K562 (cell line): Measurements from ENCODE around the gene GPR162. TPM values are rescaled to one million over a fixed set of nuclear protein-coding genes. Genes with fewer than 3 reads are reported as not detected.

Experiments
- DIDO1 ChIP-seq: fragments of 450-650 bp; IDR thresholded peaks from 2 replicates; pipeline ENCODE4 v1.6.1; 2016; ENCODE audit warnings: low read depth, missing biosample characterization, missing genetic modification characterization
- GABPB2 ChIP-seq: fragments of 250-450 bp; sonication (Bioruptor Pico); conservative IDR thresholded peaks from 2 replicates; pipeline ENCODE4 v1.5.1; 2021; ENCODE audit warnings: mild to moderate bottlenecking
- PHF8 ChIP-seq: fragments of 200-600 bp; sonication (generic); IDR thresholded peaks from 2 replicates; pipeline ENCODE4 v1.6.1; 2012; ENCODE audit warnings: mixed run types, mild to moderate bottlenecking, inconsistent platforms, low read length, moderate library complexity, borderline replicate concordance
- POLR2B ChIP-seq: fragments of 450-650 bp; IDR thresholded peaks from 2 replicates; pipeline ENCODE4 v1.6.1; 2018; ENCODE audit warnings: low read depth; ENCODE audit not compliant: partially characterized antibody
- STAG1 ChIP-seq: sonication (generic); formaldehyde crosslinking; IDR thresholded peaks from 2 replicates; pipeline ENCODE4 v1.5.0; 2020; ENCODE audit warnings: missing genetic modification reagents, borderline replicate concordance
- TCF3 ChIP-seq: sonication (generic); formaldehyde crosslinking; IDR thresholded peaks from 2 replicates; pipeline ENCODE4 v1.4.0; 2020; ENCODE audit warnings: mild to moderate bottlenecking, missing genetic modification reagents
- ZNF175 ChIP-seq: fragments of 200-800 bp; sonication (Bioruptor generic); IDR thresholded peaks from 2 replicates; pipeline ENCODE4 v1.6.1; 2016; ENCODE audit warnings: low read depth, mild to moderate bottlenecking, missing genetic modification characterization, missing compliant biosample characterization
- ZNF263 ChIP-seq: sonication (generic); formaldehyde crosslinking; IDR thresholded peaks from 2 replicates; pipeline ENCODE4 v1.8.0; 2022; ENCODE audit warnings: mild to moderate bottlenecking, missing genetic modification reagents, borderline replicate concordance
- polyA plus RNA-seq, 8 experiments: library from polyadenylated mRNA; depleted of rRNA in 4 of 8; stranded (reverse) in 5 of 8; unstranded in 3 of 8; fragments of >200 nt; fragmentation: Nextera tagmentation in 2 of 8; fragmentation: Illumina TruSeq in 1 of 8; extraction: Ambion mirVana in 2 of 8; extraction: Trizol in 1 of 8; gene quantifications; 2 replicates each; pipeline versions ENCODE4 v1.2.1 to v1.2.3, GENCODE V29; 2011 to 2014; ENCODE audit warnings: inconsistent platforms in 1 of 8, missing spikeins in 1 of 8
- total RNA-seq, 7 experiments: library from RNA; depleted of rRNA in 6 of 7; stranded (reverse); fragments of >200 nt in 6 of 7; fragmentation: Illumina TruSeq in 2 of 7; extraction: Trizol in 2 of 7; gene quantifications; 2 replicates each; pipeline versions ENCODE4 v1.2.1 to v1.2.3, GENCODE V29; 2011 to 2021; ENCODE audit warnings: low replicate concordance in 1 of 7
- TF ChIP-seq, protein P1 (sequence below), 3 experiments: fragments of 200-800 bp in 1 of 3; fragments of 250-450 bp in 1 of 3; fragments of 450-650 bp in 1 of 3; sonication (Bioruptor Pico) in 1 of 3; sonication (Bioruptor generic) in 1 of 3; formaldehyde crosslinking in 1 of 3; IDR thresholded peaks; 2 replicates each; pipeline versions ENCODE4 v1.6.1 to v1.8.0; 2016 to 2022; ENCODE audit warnings: mild to moderate bottlenecking in 2 of 3, missing genetic modification characterization in 2 of 3, missing compliant biosample characterization in 1 of 3, moderate library complexity in 1 of 3
- TF ChIP-seq, protein P2 (sequence below): fragments of 450-650 bp; formaldehyde crosslinking; IDR thresholded peaks from 2 replicates; pipeline ENCODE4 v1.4.0; 2020; ENCODE audit warnings: mild to moderate bottlenecking, moderate library complexity
- TF ChIP-seq, protein P3 (sequence below): fragments of 450-650 bp; formaldehyde crosslinking; IDR thresholded peaks from 2 replicates; pipeline ENCODE4 v1.4.0; 2020; ENCODE audit warnings: mild to moderate bottlenecking, moderate library complexity
- TF ChIP-seq, protein P4 (sequence below): fragments of 250-450 bp; sonication (Bioruptor Pico); IDR thresholded peaks from 2 replicates; pipeline ENCODE4 v1.4.0; 2020; ENCODE audit warnings: mild to moderate bottlenecking, moderate library complexity
- TF ChIP-seq, protein P5 (sequence below): sonication (generic); IDR thresholded peaks from 2 replicates; pipeline ENCODE4 v1.6.1; 2016

Gene GPR162
- total and polyA plus RNA-seq, 9 of the 15 experiments (the other 6 are each of a cell fraction or from before 2014, with no cell fraction given): 0.65 to 1.8 (median 1.1) TPM; not detected in 2

DNA sequence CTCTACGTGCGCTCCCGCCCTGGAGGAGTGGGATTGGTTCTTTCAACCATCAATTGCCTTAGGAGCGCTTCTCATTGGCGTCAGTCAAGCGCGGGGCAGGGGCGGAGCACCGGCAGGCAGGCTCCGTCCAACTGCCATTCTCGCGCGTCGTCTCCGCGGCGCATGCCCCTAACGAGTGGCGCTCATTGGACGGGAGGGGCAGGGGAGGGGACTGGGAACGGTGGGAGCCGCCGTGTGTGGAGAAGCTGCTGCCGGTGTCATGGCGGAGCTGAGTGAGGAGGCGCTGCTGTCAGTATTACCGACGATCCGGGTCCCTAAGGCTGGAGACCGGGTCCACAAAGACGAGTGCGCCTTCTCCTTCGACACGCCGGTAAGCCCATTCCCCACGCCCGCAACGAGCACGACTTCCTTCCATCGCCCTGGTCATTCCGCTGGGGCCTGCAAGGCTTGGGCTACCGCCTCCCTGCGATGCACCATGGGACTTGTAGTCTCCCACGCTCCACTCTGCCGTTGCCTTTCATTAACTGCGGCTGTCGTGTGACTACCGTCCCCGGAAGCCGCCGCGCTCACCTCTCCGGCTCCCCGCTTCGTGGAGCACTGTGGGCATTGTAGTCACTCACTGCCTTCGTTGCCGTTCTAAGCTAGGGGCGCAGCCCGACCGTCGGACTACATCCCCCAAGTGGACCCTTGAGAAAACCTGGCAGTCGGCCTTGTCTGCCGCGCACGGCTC, 30.5 kb downstream of the GPR162 start, which contains the start of gene USP5 (continued):
- TF ChIP-seq, protein P1, sequence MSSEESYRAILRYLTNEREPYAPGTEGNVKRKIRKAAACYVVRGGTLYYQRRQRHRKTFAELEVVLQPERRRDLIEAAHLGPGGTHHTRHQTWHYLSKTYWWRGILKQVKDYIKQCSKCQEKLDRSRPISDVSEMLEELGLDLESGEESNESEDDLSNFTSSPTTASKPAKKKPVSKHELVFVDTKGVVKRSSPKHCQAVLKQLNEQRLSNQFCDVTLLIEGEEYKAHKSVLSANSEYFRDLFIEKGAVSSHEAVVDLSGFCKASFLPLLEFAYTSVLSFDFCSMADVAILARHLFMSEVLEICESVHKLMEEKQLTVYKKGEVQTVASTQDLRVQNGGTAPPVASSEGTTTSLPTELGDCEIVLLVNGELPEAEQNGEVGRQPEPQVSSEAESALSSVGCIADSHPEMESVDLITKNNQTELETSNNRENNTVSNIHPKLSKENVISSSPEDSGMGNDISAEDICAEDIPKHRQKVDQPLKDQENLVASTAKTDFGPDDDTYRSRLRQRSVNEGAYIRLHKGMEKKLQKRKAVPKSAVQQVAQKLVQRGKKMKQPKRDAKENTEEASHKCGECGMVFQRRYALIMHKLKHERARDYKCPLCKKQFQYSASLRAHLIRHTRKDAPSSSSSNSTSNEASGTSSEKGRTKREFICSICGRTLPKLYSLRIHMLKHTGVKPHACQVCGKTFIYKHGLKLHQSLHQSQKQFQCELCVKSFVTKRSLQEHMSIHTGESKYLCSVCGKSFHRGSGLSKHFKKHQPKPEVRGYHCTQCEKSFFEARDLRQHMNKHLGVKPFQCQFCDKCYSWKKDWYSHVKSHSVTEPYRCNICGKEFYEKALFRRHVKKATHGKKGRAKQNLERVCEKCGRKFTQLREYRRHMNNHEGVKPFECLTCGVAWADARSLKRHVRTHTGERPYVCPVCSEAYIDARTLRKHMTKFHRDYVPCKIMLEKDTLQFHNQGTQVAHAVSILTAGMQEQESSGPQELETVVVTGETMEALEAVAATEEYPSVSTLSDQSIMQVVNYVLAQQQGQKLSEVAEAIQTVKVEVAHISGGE (CRISPR knock-in tag; IDR thresholded peaks at IDR 0.05): peak; percentile 80 to 98 (median 82); a peak in 5 of 6 replicates
- TF ChIP-seq, protein P2, sequence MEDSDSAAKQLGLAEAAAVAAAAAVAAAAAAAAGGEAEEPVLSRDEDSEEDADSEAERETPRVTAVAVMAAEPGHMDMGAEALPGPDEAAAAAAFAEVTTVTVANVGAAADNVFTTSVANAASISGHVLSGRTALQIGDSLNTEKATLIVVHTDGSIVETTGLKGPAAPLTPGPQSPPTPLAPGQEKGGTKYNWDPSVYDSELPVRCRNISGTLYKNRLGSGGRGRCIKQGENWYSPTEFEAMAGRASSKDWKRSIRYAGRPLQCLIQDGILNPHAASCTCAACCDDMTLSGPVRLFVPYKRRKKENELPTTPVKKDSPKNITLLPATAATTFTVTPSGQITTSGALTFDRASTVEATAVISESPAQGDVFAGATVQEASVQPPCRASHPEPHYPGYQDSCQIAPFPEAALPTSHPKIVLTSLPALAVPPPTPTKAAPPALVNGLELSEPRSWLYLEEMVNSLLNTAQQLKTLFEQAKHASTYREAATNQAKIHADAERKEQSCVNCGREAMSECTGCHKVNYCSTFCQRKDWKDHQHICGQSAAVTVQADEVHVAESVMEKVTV: no peak
- TF ChIP-seq, protein P3, sequence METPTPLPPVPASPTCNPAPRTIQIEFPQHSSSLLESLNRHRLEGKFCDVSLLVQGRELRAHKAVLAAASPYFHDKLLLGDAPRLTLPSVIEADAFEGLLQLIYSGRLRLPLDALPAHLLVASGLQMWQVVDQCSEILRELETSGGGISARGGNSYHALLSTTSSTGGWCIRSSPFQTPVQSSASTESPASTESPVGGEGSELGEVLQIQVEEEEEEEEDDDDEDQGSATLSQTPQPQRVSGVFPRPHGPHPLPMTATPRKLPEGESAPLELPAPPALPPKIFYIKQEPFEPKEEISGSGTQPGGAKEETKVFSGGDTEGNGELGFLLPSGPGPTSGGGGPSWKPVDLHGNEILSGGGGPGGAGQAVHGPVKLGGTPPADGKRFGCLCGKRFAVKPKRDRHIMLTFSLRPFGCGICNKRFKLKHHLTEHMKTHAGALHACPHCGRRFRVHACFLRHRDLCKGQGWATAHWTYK (CRISPR knock-in tag): peak; percentile 97
- TF ChIP-seq PHF8: peak; percentile 83
- TF ChIP-seq GABPB2: no peak
- TF ChIP-seq ZNF175: peak; percentile 98
- peak; percentile 58 for TF ChIP-seq POLR2B
- 0 out of 2 replicates have a peak, but pooled peaks have one; percentile 8 for TF ChIP-seq ZNF263 (CRISPR knock-in tag)
- peak; percentile 82 for TF ChIP-seq DIDO1
- TF ChIP-seq, protein P4, sequence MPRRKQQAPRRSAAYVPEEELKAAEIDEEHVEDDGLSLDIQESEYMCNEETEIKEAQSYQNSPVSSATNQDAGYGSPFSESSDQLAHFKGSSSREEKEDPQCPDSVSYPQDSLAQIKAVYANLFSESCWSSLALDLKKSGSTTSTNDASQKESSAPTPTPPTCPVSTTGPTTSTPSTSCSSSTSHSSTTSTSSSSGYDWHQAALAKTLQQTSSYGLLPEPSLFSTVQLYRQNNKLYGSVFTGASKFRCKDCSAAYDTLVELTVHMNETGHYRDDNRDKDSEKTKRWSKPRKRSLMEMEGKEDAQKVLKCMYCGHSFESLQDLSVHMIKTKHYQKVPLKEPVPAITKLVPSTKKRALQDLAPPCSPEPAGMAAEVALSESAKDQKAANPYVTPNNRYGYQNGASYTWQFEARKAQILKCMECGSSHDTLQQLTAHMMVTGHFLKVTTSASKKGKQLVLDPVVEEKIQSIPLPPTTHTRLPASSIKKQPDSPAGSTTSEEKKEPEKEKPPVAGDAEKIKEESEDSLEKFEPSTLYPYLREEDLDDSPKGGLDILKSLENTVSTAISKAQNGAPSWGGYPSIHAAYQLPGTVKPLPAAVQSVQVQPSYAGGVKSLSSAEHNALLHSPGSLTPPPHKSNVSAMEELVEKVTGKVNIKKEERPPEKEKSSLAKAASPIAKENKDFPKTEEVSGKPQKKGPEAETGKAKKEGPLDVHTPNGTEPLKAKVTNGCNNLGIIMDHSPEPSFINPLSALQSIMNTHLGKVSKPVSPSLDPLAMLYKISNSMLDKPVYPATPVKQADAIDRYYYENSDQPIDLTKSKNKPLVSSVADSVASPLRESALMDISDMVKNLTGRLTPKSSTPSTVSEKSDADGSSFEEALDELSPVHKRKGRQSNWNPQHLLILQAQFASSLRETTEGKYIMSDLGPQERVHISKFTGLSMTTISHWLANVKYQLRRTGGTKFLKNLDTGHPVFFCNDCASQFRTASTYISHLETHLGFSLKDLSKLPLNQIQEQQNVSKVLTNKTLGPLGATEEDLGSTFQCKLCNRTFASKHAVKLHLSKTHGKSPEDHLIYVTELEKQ (CRISPR knock-in tag): no peak
- no peak for TF ChIP-seq TCF3 (CRISPR knock-in tag)
- TF ChIP-seq, protein P5, sequence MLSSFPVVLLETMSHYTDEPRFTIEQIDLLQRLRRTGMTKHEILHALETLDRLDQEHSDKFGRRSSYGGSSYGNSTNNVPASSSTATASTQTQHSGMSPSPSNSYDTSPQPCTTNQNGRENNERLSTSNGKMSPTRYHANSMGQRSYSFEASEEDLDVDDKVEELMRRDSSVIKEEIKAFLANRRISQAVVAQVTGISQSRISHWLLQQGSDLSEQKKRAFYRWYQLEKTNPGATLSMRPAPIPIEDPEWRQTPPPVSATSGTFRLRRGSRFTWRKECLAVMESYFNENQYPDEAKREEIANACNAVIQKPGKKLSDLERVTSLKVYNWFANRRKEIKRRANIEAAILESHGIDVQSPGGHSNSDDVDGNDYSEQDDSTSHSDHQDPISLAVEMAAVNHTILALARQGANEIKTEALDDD: 0 out of 2 replicates have a peak, but pooled peaks have one; percentile 1
- no peak for TF ChIP-seq STAG1 (CRISPR knock-in tag)
